Measurements from ENCODE around the gene PCLAF.
"Not testable (repeated sequence)": the region's sequence is repeated elsewhere in the genome, so short reads cannot be mapped to it uniquely, and the experiment has no call there.

DNA sequence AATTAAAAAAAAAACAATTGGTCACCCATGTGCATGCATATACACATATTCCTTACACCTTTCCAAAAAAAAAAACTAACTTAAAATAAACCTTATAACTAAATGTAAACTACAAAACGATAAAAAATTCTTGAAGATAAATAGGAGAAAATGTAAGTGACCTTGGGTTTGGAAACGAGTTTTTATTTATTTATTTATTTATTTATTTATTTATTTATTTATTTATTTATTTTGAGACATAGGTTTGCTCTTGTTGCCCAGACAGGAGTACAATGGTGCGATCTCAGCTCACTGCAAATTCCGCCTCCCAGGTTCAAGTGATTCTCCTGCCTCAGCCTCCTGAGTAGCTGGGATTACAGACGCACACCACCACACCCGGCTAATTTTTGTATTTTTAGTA lies 35.0 kb downstream of the PCLAF start:
- TF ChIP-seq POLR2AphosphoS5 (IDR thresholded peaks at IDR 0.05; ENCODE audit: low read depth, low read length); POLR2A (IDR thresholded peaks at IDR 0.05; ENCODE audit: low read depth, low read length); TAF1 (IDR thresholded peaks at IDR 0.05; ENCODE audit: borderline replicate concordance, low read depth, low read length): not testable (repeated sequence)

All from GM12892 (cell line).